ENCODE data around the gene LRIT1.

LRIT1 gene

DNA sequence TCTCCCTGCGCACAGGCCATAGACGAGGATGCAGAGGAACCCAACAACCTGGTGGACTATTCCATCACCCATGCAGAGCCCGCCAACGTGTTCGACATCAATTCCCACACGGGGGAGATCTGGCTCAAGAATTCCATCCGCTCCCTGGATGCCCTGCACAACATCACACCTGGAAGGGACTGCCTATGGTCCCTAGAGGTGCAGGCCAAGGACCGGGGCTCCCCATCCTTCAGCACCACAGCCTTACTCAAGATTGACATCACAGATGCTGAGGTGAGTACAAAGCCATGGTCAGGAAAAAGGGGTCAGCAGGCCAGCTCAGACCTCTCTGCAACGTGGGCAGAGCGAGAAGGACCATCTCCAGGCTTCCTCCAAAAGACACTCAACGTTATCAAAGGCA, 28.3 kb downstream of the LRIT1 start:
- Mint-ChIP-seq H3K9me3 (no peaks in the 10 kb centered on the region), H3K27me3 (ENCODE audit: low read depth) (peaks cover 28% of the 10 kb centered on the region), H3K4me3 (no peak overlapping the region), H3K27ac (no peak overlapping the region), H3K4me1 (no peaks in the 10 kb centered on the region), H3K36me3 (ENCODE audit: low read depth) (no peaks in the 10 kb centered on the region)
- TF ChIP-seq, protein P1, sequence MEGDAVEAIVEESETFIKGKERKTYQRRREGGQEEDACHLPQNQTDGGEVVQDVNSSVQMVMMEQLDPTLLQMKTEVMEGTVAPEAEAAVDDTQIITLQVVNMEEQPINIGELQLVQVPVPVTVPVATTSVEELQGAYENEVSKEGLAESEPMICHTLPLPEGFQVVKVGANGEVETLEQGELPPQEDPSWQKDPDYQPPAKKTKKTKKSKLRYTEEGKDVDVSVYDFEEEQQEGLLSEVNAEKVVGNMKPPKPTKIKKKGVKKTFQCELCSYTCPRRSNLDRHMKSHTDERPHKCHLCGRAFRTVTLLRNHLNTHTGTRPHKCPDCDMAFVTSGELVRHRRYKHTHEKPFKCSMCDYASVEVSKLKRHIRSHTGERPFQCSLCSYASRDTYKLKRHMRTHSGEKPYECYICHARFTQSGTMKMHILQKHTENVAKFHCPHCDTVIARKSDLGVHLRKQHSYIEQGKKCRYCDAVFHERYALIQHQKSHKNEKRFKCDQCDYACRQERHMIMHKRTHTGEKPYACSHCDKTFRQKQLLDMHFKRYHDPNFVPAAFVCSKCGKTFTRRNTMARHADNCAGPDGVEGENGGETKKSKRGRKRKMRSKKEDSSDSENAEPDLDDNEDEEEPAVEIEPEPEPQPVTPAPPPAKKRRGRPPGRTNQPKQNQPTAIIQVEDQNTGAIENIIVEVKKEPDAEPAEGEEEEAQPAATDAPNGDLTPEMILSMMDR (IDR thresholded peaks at IDR 0.05; ENCODE audit: unreplicated experiment in 3 of 3) = no peak

DNA sequence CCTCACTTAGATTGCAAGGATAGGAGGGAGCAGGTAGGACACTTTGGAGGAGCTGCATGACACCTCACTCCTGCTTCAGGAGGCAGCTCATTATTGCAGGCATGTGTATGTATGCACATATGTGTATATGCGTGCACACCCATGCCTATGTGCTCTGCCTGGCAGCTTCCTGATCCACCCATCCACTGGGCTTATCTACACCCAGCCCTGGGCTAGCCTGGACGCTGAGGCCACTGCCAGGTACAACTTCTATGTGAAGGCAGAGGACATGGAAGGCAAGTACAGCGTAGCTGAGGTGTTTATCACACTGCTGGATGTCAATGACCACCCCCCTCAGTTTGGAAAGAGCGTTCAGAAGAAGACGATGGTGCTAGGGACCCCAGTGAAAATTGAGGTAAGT, 29.3 kb downstream of the LRIT1 start:
- Mint-ChIP-seq H3K4me1 (no peaks in the 10 kb centered on the region), H3K27me3 (ENCODE audit: low read depth) (peaks cover 28% of the 10 kb centered on the region), H3K27ac (no peak overlapping the region), H3K9me3 (no peaks in the 10 kb centered on the region), H3K36me3 (ENCODE audit: low read depth) (no peaks in the 10 kb centered on the region), H3K4me3 (no peak overlapping the region)
- TF ChIP-seq, protein P1 (IDR thresholded peaks at IDR 0.05; ENCODE audit: unreplicated experiment in 3 of 3) = no peak

DNA sequence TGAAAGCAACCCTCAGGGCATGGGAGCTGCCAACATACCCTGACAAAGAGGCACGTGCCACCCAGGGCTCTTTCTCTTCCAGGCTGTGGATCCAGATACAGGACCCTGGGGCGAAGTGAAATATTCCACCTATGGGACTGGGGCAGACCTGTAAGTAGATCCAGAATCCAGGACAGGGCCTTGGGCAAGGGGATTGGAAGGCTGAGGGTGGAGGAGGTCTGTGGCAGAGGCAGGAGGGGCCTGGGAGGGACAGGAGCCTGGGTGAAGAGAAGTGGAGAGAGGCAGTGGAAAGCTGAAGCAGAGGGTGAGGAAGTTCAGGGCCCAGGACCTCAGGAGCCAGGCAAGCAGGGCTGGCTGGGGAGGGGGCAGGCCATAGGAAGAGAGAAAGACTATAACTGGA, 29.8 kb downstream of the LRIT1 start:
- H3K9me3 Mint-ChIP-seq = no peaks in the 10 kb centered on the region
- H3K27ac Mint-ChIP-seq = no peak overlapping the region
- H3K27me3 Mint-ChIP-seq (ENCODE audit: low read depth) = peaks cover 32% of the 10 kb centered on the region
- TF ChIP-seq, protein P1 (IDR thresholded peaks at IDR 0.05; ENCODE audit: unreplicated experiment in 3 of 3) = no peak
- no peaks in the 10 kb centered on the region for H3K4me1 Mint-ChIP-seq
- H3K4me3 Mint-ChIP-seq = no peak overlapping the region
- no peaks in the 10 kb centered on the region for H3K36me3 Mint-ChIP-seq (ENCODE audit: low read depth)

DNA sequence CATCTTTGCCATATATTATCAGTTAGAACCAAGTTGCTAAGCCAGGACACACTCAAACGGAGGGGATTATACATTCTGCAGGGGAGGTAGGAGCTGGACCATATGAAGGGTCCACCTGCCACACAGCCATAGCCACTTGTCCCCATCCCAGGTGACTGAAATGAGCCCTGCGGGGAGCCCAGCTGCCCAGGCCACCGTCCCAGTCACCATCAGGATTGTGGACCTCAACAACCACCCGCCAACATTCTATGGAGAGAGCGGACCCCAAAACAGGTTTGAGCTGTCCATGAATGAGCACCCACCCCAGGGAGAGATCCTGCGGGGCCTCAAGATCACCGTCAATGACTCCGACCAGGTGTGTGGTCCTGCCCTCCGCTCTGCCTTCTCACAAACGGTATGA, 33.3 kb downstream of the LRIT1 start:
- no peaks in the 10 kb centered on the region for H3K9me3 Mint-ChIP-seq

DNA sequence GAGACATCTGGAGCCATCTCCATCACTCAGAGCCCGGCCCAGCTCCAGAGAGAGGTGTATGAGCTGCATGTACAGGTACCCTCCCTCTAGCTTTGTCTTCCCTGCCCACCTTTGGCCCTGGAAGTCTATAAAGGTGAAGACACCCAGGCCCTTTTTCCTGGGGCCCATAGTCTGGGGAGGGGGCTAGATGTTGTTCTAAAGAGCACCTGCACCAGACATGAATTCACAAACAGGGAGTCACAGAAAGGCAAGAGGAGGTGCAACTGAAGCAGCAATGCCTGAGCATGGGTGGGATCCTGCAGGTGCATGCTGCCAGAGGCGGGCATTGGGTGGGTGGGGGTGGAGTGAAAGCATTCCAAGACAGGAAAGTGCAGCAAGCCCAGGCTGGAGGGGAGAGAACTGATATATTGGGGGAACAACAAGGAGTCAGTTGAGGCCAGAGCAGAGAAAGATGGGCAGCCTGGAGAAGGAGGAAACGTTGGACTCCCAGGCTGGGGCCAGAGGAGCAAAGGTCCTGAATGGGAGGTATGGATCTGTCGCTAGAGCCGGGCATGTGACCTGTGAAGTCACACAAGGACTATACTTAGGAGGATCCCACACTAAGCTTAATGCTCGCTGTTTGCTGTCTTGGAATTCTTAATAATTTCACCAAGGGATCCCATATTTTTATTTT, 35.4 kb downstream of the LRIT1 start:
- no peak overlapping the region for H3K27ac Mint-ChIP-seq
- no peaks in the 10 kb centered on the region for H3K36me3 Mint-ChIP-seq (ENCODE audit: low read depth)
- peaks cover 34% of the 10 kb centered on the region for H3K27me3 Mint-ChIP-seq (ENCODE audit: low read depth)
- H3K9me3 Mint-ChIP-seq = no peaks in the 10 kb centered on the region
- no peaks in the 10 kb centered on the region for H3K4me1 Mint-ChIP-seq
- H3K4me3 Mint-ChIP-seq = no peak overlapping the region
- TF ChIP-seq, protein P1 (IDR thresholded peaks at IDR 0.05; ENCODE audit: unreplicated experiment in 3 of 3) = peak in 1 of 3 experiments; percentile 4

More for the DNA sequence above, 33.3 kb downstream of the LRIT1 start:
- Mint-ChIP-seq H3K36me3 (ENCODE audit: low read depth) (no peaks in the 10 kb centered on the region), H3K27me3 (ENCODE audit: low read depth) (peaks cover 40% of the 10 kb centered on the region), H3K4me1 (no peaks in the 10 kb centered on the region), H3K4me3 (no peak overlapping the region), H3K27ac (no peak overlapping the region)
- TF ChIP-seq, protein P1 (IDR thresholded peaks at IDR 0.05; ENCODE audit: unreplicated experiment in 3 of 3) = no peak
